ENCODE data around the gene MOB3C.
"Not testable (repeated sequence)": the region's sequence is repeated elsewhere in the genome, so short reads cannot be mapped to it uniquely, and the experiment has no call there.

MOB3C gene

DNA sequence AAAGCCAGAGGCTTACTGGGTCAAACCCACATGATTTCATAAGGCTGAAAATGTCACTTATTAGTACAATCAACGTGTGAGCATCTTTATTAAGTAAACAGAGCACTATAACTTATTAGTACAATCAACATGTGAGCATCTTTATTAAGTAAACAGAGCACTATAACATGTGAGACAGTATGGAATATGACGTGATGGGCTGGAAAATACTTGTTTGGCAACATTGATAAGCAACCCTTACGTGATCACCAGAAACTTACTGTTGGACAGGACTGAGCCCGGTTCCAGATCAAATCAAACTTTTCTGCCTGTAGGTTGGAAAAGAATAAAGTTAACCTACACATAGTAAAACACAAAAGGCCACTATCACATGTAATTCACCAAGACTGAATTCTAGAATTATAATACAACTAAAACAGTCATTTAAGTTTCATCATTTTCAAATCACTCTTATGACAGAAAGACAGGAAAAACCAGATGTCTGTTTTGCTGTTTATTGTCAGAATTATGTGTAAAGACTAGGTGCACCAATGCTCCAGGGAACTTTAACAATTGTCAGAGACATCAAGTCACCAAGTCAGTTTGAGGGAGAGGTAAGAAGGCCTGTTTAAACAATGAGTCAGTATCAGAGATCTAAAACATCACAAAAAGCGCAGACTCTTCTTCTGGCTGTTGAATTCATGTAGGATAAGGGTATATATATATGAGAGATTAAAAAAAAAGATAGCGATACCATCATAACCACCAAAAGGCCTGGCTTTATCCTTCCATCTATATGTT, 35.9 kb upstream of the MOB3C start:
- no peak for ATAC-seq
- TF ChIP-seq ZFP3 (CRISPR knock-in tag; IDR thresholded peaks at IDR 0.05) (no peak), GLIS3 (CRISPR knock-in tag; IDR thresholded peaks at IDR 0.05) (no peak), SNAI2 (CRISPR knock-in tag; IDR thresholded peaks at IDR 0.05) (no peak), ZNF70 (CRISPR knock-in tag; IDR thresholded peaks at IDR 0.05) (no peak), TOX (CRISPR knock-in tag; IDR thresholded peaks at IDR 0.05; ENCODE audit: borderline replicate concordance) (no peak), ARNTL (CRISPR knock-in tag; IDR thresholded peaks at IDR 0.05; ENCODE audit: borderline replicate concordance, low read depth) (no peak), PPARA (CRISPR knock-in tag; IDR thresholded peaks at IDR 0.05; ENCODE audit: borderline replicate concordance) (no peak)
- TF ChIP-seq, protein P1, sequence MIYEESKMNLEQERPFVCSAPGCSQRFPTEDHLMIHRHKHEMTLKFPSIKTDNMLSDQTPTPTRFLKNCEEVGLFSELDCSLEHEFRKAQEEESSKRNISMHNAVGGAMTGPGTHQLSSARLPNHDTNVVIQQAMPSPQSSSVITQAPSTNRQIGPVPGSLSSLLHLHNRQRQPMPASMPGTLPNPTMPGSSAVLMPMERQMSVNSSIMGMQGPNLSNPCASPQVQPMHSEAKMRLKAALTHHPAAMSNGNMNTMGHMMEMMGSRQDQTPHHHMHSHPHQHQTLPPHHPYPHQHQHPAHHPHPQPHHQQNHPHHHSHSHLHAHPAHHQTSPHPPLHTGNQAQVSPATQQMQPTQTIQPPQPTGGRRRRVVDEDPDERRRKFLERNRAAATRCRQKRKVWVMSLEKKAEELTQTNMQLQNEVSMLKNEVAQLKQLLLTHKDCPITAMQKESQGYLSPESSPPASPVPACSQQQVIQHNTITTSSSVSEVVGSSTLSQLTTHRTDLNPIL (CRISPR knock-in tag; IDR thresholded peaks at IDR 0.05; ENCODE audit: low read depth) = no peak

DNA sequence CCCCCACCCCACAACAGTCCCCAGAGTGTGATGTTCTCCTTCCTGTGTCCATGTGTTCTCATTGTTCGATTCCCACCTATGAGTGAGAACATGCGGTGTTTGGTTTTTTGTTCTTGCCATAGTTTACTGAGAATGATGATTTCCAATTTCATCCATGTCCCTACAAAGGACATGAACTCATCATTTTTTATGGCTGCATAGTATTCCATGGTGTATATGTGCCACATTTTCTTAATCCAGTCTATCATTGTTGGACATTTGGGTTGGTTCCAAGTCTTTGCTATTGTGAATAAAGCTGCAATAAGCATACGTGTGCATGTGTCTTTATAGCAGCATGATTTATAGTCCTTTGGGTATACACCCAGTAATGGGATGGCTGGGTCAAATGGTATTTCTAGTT, 34.5 kb upstream of the MOB3C start:
- not testable (repeated sequence) for ATAC-seq

DNA sequence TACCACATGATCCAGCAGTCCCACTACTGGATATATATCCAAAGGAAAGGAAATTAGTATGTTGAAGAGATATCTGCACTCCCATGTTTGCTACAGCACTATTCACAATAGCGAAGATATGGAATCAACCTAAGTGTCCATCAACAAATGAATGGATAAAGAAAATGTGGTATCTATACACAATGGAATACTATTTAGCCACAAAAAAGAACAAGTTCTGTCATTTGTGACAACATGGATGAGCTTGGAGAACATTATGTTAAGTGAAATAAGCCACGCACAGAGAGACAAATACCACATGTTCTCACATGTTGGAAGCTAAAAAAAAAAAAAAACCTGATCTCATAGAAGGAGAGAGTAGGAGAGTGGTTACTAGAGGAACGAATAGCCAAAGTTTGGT, 33.9 kb upstream of the MOB3C start:
- ATAC-seq = no peak
- TF ChIP-seq PATZ1 (CRISPR knock-in tag; IDR thresholded peaks at IDR 0.05; ENCODE audit: borderline replicate concordance) = no peak
- no peak for TF ChIP-seq PPARA (CRISPR knock-in tag; IDR thresholded peaks at IDR 0.05; ENCODE audit: borderline replicate concordance)
- TF ChIP-seq ESRRG (CRISPR knock-in tag; IDR thresholded peaks at IDR 0.05) = no peak
- no peak for TF ChIP-seq ZNF8 (CRISPR knock-in tag; IDR thresholded peaks at IDR 0.05)
- TF ChIP-seq, protein P1 (CRISPR knock-in tag; IDR thresholded peaks at IDR 0.05; ENCODE audit: low read depth) = no peak
- TF ChIP-seq ZC3H10 (CRISPR knock-in tag; IDR thresholded peaks at IDR 0.05) = no peak
- no peak for TF ChIP-seq SNAI2 (CRISPR knock-in tag; IDR thresholded peaks at IDR 0.05)
- no peak for TF ChIP-seq ZFP3 (CRISPR knock-in tag; IDR thresholded peaks at IDR 0.05)
- no peak for TF ChIP-seq RARB (CRISPR knock-in tag; IDR thresholded peaks at IDR 0.05)

GRCh38 chr1:46649764-46650163, 33.2 kb upstream of the MOB3C start:
- ATAC-seq = no peak
- no peak for TF ChIP-seq CSDC2 (CRISPR knock-in tag; IDR thresholded peaks at IDR 0.05)
- TF ChIP-seq, protein P1 (CRISPR knock-in tag; IDR thresholded peaks at IDR 0.05; ENCODE audit: low read depth) = no peak
- TF ChIP-seq, protein P2, sequence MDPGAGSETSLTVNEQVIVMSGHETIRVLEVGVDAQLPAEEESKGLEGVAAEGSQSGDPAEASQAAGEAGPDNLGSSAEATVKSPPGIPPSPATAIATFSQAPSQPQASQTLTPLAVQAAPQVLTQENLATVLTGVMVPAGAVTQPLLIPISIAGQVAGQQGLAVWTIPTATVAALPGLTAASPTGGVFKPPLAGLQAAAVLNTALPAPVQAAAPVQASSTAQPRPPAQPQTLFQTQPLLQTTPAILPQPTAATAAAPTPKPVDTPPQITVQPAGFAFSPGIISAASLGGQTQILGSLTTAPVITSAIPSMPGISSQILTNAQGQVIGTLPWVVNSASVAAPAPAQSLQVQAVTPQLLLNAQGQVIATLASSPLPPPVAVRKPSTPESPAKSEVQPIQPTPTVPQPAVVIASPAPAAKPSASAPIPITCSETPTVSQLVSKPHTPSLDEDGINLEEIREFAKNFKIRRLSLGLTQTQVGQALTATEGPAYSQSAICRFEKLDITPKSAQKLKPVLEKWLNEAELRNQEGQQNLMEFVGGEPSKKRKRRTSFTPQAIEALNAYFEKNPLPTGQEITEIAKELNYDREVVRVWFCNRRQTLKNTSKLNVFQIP (CRISPR knock-in tag; IDR thresholded peaks at IDR 0.05; ENCODE audit: borderline replicate concordance, low read depth) = no peak
- TF ChIP-seq PATZ1 (CRISPR knock-in tag; IDR thresholded peaks at IDR 0.05; ENCODE audit: borderline replicate concordance) = no peak
- TF ChIP-seq BACH2 (CRISPR knock-in tag; IDR thresholded peaks at IDR 0.05; ENCODE audit: borderline replicate concordance) = no peak
- no peak for TF ChIP-seq TCF4 (CRISPR knock-in tag; IDR thresholded peaks at IDR 0.05; ENCODE audit: borderline replicate concordance)
- no peak for TF ChIP-seq ESRRG (CRISPR knock-in tag; IDR thresholded peaks at IDR 0.05)
- no peak for TF ChIP-seq TSHZ2 (CRISPR knock-in tag; IDR thresholded peaks at IDR 0.05)
- no peak for TF ChIP-seq ZNF565 (CRISPR knock-in tag; conservative IDR thresholded peaks at IDR 0.05; ENCODE audit: low read depth)
- TF ChIP-seq ZFP3 (CRISPR knock-in tag; IDR thresholded peaks at IDR 0.05) = no peak
- TF ChIP-seq PPARA (CRISPR knock-in tag; IDR thresholded peaks at IDR 0.05; ENCODE audit: borderline replicate concordance) = no peak
- TF ChIP-seq TOX (CRISPR knock-in tag; IDR thresholded peaks at IDR 0.05; ENCODE audit: borderline replicate concordance) = no peak
